Activated T-cell treated with anti-CD3 and anti-CD28 coated beads, Interleukin-2, amount 50 U/mL, for 1 hour (primary cell): ENCODE results near the gene STXBP6.

Source experiments
- DNase-seq: peaks from one replicate; pipeline ENCODE4 v3.0.0-alpha.2; 2020

Gene STXBP6

GRCh38 chr14:25050269-25051150 is 563 bp upstream of the STXBP6 start:
- no peak for DNase-seq

- no peak for DNase-seq
Measured at GRCh38 chr14:25049093-25049567, 817 bp downstream of the STXBP6 start.

DNA sequence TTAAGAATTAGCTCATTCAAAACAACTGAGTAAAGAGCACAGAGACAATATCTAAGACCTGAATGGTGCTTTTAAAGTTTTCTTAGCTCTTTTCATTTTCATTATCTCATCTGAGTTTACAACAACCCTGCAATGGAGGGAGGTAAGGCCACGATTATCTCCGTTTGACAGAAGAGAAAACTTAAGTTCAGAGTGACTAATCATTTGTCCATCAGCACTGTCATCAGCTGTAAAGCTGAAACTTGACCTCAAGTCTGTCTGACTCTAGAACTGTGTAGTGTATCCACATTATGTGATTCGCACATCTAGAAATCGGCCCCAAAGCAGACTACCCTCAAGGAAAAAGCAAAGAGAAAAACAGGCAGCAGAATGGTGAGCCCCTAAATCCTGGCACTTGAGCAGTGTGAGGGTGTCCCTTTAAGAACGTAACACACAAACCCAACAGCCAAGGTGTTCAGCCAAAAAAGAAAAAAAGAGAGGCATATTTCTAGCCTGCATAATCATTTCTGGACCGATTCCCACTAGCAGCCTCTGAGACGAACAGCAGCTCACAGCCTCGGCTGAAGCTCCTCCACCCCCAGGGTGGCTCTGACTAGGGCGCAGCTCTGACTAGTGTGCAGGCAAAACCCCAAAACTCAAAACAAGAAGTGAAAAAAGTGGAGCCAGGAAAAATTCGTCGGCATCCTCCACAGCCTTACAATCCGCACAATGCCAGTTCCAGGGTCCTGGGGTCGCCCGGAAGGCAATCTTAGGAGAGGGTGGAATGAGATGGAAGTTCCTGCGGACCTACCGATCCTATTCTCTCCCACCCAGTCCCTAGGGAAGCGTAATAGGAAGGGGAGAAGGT is 1.6 kb downstream of the STXBP6 start:
- DNase-seq, result no peak

DNA sequence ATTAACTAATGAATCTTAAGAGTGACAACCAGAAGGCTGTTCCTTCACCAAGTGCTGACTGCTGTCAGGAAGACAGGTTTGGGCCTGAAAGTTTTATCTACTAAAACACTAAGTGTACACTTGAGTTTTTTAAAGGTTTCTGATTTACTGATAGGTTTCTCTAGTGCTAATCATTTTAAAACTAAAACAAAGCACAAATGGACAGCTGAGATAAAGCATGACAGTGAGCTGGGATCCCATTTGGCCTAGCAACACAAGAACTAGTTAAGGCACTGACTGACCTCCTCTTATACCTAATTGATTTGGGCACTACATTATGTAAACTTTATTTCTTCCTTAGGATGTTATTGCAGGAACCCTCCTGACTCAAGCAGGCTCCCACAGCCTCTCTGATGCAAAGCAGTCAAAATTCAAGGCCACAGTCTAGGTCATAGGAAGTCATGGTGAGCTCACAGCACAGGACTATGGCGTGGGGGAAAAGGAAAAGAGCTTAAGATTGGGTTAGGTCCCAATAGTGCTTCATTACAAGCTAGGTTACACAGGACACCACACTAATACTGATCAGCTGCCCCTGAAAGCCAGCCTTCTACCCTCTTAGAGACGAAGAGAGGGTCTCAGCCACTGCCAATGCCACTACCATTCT is 3.5 kb downstream of the STXBP6 start:
- DNase-seq, result no peak

GRCh38 chr14:25044106-25044698 is 5.7 kb downstream of the STXBP6 start:
- no peak for DNase-seq

DNA sequence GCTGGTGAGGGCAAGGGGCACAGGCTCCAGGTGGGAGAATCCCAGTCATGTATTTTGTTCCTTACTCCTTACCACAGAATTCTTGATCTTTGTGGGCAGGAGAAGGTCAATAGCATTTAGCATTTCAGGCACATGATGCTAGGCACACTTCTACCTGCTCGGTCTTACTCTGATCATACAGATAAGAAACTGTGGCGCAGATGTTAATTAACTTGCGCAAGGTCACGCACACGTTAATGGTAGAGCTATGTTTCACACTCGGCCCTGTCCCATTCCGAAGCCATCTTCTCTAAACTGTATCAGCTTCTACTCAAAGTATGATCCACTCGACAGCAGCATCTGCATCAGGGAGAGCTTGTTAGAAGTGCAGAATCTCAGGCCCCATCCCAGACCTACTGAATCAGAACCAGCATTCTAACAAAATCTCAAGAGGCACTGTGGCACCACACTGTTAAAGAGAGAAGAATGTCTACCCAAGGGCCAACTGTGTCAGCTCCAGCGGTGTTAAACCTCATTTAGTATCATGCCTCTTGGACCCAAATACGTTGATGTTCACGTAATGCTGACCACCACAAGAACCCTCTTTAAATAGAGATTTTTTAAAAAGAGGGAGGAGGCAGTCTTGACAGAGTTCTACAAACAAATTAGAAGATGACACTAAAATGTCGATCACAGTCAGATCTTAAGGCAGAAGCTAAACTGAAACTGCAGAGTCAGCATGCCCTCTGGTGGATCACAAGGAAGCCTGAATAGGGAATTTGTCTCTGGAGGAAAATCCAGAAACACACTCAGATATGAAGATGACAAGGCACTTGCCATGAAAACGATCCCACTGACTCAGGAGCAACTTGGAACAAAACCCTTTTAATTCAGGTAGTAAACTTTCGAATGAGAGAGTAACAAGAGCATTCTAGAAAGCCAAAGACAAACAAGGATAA is 7.3 kb downstream of the STXBP6 start:
- no peak for DNase-seq

DNA sequence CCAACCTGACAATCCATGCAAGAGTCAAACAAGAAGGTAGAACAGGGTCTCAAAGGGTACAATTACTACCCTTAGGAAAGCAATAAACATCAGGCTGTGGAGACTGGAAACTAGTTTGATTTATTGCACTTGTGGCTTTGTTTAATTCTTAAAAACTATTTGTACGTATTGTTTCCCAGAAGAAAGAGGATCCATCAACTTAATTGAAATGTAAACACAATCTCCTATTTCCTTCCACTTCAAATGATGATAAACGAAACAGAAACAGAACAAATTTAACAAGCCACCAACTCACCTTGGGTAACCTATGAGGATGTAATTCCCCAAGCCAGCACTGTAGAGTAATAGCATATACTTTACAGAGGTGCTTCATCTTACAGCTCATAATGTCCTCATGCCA is 8.0 kb downstream of the STXBP6 start:
- DNase-seq, result no peak

GRCh38 chr14:25041484-25041883 is 8.5 kb downstream of the STXBP6 start:
- no peak for DNase-seq

DNA sequence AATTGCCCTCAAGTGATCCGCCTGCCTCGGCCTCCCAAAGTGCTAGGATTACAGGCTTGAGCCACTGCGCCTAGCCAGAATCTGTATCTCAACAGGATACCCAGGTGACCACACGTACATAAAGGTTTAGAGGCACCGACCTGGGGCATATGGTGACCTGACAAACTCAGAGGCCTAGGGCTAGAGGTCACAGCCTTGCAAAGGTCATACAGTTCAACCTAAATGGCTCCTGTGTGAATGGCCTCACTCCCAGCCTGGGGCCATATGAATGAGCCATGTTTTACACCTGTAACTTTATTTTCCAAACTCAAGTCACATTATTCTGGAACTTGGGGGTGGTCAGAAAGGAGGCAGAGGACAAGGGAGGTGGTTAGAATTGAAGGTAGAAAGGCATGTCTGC is 10.0 kb downstream of the STXBP6 start:
- no peak for DNase-seq

GRCh38 chr14:25038044-25038668 is 11.8 kb downstream of the STXBP6 start:
- no peak for DNase-seq

GRCh38 chr14:25037032-25037431 is 12.9 kb downstream of the STXBP6 start:
- no peak for DNase-seq

- DNase-seq, result no peak
Measured at GRCh38 chr14:25034803-25035681, 14.9 kb downstream of the STXBP6 start.

GRCh38 chr14:25033358-25033757 is 16.6 kb downstream of the STXBP6 start:
- no peak for DNase-seq

DNA sequence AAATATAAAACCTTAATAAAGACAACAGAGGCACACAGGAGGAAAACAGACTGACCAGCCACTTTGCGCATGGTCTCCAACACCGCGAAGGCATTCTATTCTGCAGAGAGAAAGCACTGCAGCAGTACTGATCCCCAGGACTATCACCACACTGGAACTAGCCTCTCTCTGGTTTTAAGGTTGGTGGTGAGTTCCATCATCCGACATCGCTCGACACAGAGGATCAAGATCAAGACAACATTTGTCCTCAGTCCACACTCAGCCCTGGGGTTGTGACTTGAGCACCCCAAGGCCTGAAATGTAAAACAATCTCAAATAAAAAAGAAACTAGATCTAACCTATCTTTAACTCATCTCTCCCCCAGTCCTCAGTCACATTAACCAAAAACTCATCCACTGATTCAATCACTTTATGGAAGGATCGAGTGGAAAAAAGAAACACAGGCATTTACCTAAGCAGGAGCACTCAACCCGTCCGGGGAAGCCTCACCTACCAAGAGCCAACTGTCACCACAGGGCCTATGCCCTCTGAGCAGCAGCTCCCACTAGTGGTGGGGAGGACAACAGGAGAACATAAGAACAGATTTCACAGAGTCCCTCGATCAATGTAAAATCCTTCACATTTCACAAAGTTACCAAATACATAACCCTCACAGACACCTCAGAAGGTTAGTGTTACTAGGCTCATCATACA is 17.7 kb downstream of the STXBP6 start:
- no peak for DNase-seq

GRCh38 chr14:25026476-25027137 is 23.3 kb downstream of the STXBP6 start:
- no peak for DNase-seq

DNA sequence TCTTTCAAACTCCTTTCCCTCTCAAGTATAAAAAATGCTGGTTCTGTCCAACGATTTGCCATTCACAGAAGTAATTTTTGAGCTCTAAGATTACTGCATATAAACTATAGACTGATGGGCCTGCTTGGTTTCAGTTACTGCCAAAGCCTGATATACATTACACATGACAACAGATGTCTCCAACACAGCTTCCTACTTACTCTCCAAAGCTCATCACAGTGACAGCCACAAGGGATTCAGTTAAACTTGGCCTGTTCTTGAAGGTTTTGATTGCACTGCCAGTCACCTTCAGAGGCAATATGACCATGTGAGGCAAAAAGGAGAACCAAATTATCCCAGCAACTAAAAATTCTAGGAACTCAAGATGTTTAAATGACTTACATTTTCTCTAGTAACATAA is 30.1 kb downstream of the STXBP6 start:
- no peak for DNase-seq

DNA sequence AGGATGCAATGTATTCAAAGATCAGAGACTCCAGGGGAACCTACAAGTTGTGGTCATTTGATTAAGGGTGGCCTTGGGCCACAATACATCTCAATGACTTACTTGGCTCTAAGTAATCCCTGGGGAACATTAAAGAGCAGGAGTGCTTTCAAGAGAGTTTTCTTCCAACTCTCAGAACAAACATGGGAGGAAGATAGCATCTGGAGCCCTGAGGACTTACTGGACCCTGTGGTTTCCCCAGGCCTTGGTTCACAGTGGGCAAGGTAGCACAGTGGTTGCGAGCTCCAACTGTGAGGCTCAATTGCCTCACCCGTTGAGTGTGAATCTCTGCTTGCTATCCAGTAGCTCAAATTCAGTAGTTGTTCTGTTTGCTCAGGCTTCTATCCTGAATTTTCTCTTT is 32.4 kb downstream of the STXBP6 start:
- DNase-seq, result no peak

- DNase-seq, result no peak
Measured at GRCh38 chr14:25015761-25016160, 34.2 kb downstream of the STXBP6 start.

- no peak for DNase-seq
Measured at GRCh38 chr14:25014440-25014839, 35.5 kb downstream of the STXBP6 start.
